OCI-LY3 (cell line): ENCODE data around the gene APBB3.

Source experiments
- H2AFZ ChIP-seq: fragments of 200-600, 300-600 bp; shearing (Covaris generic); 2 replicates; pipeline ENCODE4 v1.6.0; 2014; ENCODE audit warnings: antibody characterized with exemption, low read depth, low read length
- H3K27ac ChIP-seq: fragments of 200-600, 300-600 bp; sonication (generic); 2 replicates; pipeline ENCODE4 v1.5.1; 2014; ENCODE audit warnings: mild to moderate bottlenecking, low read length, moderate library complexity, mixed read lengths
- H3K27me3 ChIP-seq: fragments of 200-600, 300-600 bp; sonication (generic); 2 replicates; pipeline ENCODE4 v1.6.1; 2014; ENCODE audit warnings: low read depth, low read length, mixed read lengths
- H3K36me3 ChIP-seq: fragments of 200-600, 300-600 bp; sonication (generic); replicated peaks from 2 replicates; pipeline ENCODE3; 2014; ENCODE audit warnings: low read depth, low read length, mixed read lengths
- H3K4me1 ChIP-seq: fragments of 300-600, 200-600 bp; sonication (generic); 2 replicates; pipeline ENCODE4 v1.6.1; 2014; ENCODE audit warnings: low read length, mixed read lengths
- H3K4me2 ChIP-seq: fragments of 200-600, 300-600 bp; sonication (generic); 2 replicates; pipeline ENCODE4 v1.6.1; 2014; ENCODE audit warnings: low read length, mixed read lengths
- H3K4me3 ChIP-seq: fragments of 300-600, 200-600 bp; sonication (generic); 2 replicates; pipeline ENCODE4 v1.5.1; 2014; ENCODE audit warnings: antibody characterized with exemption, mild to moderate bottlenecking, low read length, moderate library complexity
- H3K79me2 ChIP-seq: fragments of 300-600, 200-600 bp; shearing (Covaris generic); 2 replicates; pipeline ENCODE4 v1.6.1; 2014; ENCODE audit warnings: mild to moderate bottlenecking, low read length, mixed read lengths
- H3K9ac ChIP-seq: fragments of 300-600, 200-600 bp; shearing (Covaris generic); 2 replicates; pipeline ENCODE4 v1.6.0; 2014; ENCODE audit warnings: mild to moderate bottlenecking, low read length, moderate library complexity
- H3K9me3 ChIP-seq: fragments of 200-600, 300-600 bp; shearing (Covaris generic); 2 replicates; pipeline ENCODE4 v1.6.1; 2014; ENCODE audit warnings: low read length, mixed read lengths; ENCODE audit not compliant: insufficient read depth
- H4K20me1 ChIP-seq: fragments of 200-600, 300-600 bp; sonication (generic); 2 replicates; pipeline ENCODE4 v1.6.1; 2016; ENCODE audit warnings: low read length, mixed read lengths; ENCODE audit not compliant: insufficient read depth
- EZH2phosphoT487 ChIP-seq: fragments of 200-600 bp; shearing (Covaris generic); IDR thresholded peaks from 2 replicates; pipeline ENCODE4 v1.6.1; 2018; ENCODE audit warnings: antibody characterized with exemption, mixed run types, low read depth
- TF ChIP-seq, protein P1 (sequence below): fragments of 200-600, 300-600 bp; sonication (generic); IDR thresholded peaks from 2 replicates; pipeline ENCODE4 v1.5.1; 2014; ENCODE audit warnings: antibody characterized with exemption, low read length, low read depth

APBB3 gene

DNA sequence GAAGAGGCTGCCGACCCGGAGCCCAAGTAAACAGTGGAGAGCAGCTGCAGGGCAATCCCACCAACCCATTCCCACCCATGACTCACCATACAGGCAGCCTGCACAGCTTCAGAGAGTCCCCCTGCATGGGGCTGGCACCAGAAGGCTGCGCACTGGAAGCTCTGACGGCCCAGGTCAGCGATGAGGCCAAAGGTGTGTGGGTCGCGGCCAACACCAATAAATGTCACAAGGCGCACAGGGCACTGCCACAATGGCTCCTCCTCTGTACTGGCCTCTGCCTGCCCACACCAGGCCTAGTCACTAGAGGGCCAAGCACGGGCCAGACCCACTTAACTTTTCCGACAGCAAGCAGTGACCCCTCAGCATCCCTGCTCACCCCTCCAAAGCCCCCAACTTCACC is 4.2 kb downstream of the APBB3 start:
- H3K27me3 ChIP-seq, result no peaks in the 10 kb centered on the region
- H3K9me3 ChIP-seq, result no peaks in the 10 kb centered on the region
- H3K27ac ChIP-seq, result no peak overlapping the region
- no peak overlapping the region for H3K4me2 ChIP-seq
- H2AFZ ChIP-seq, result no peak overlapping the region
- H3K4me3 ChIP-seq, result no peak overlapping the region
- H4K20me1 ChIP-seq, result no peaks in the 10 kb centered on the region
- no peak overlapping the region for H3K9ac ChIP-seq
- TF ChIP-seq, protein P1, sequence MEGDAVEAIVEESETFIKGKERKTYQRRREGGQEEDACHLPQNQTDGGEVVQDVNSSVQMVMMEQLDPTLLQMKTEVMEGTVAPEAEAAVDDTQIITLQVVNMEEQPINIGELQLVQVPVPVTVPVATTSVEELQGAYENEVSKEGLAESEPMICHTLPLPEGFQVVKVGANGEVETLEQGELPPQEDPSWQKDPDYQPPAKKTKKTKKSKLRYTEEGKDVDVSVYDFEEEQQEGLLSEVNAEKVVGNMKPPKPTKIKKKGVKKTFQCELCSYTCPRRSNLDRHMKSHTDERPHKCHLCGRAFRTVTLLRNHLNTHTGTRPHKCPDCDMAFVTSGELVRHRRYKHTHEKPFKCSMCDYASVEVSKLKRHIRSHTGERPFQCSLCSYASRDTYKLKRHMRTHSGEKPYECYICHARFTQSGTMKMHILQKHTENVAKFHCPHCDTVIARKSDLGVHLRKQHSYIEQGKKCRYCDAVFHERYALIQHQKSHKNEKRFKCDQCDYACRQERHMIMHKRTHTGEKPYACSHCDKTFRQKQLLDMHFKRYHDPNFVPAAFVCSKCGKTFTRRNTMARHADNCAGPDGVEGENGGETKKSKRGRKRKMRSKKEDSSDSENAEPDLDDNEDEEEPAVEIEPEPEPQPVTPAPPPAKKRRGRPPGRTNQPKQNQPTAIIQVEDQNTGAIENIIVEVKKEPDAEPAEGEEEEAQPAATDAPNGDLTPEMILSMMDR, result no peak
- no peak for TF ChIP-seq EZH2phosphoT487
- H3K4me1 ChIP-seq, result peaks cover 24% of the 10 kb centered on the region
- H3K79me2 ChIP-seq, result peaks cover 33% of the 10 kb centered on the region
- peaks cover 6% of the 10 kb centered on the region for H3K36me3 ChIP-seq

DNA sequence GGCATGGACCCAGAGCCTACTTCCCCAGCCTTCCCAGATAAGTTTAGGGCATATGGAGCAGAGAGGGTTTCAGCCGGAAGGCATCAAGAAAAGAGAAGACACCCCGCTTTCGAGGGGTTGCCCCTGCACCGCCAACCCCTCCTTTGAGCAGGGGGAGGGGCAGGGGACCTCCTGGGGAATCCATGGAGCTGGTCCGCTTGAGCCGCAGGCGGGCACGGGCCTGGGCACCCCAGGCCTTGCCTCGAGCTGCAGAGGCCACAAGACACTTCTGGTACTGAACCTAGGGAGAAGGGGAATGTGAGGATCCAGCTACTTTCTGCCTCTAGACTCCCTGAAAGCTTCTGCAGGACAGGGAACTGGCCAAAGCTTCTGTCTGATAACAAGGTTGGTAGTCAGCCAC is 5.9 kb downstream of the APBB3 start:
- Histone ChIP-seq H2AFZ (no peak overlapping the region), H3K27ac (no peak overlapping the region), H3K79me2 (peaks cover 42% of the 10 kb centered on the region), H3K9ac (no peak overlapping the region), H3K4me1 (peaks cover 38% of the 10 kb centered on the region), H3K27me3 (no peaks in the 10 kb centered on the region), H3K9me3 (no peaks in the 10 kb centered on the region), H3K36me3 (peaks cover 8% of the 10 kb centered on the region), H3K4me3 (no peak overlapping the region), H4K20me1 (peaks cover 7% of the 10 kb centered on the region; the same call in 1 of the 2 replicates), H3K4me2 (no peak overlapping the region)
- no peak for TF ChIP-seq EZH2phosphoT487
- TF ChIP-seq, protein P1, result no peak

DNA sequence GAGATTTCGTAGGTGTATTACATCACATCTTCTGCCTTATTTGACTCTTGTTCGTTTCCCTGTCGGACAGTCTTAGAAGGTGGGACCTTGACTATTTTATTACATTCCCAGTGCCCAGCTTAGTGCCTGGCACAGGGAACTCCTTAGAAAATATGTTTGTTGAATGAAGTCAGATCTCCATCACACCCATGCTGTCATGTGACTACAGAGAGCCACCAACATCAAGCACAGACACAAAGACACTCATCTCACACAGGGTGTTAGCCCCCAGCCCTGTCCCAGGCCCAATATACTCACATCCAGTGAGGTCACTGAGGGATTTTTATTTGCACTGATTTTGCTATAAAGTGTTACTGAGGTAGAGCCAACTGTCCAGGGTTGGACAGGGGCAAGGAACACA is 6.4 kb downstream of the APBB3 start:
- H3K79me2 ChIP-seq, result peaks cover 44% of the 10 kb centered on the region
- H4K20me1 ChIP-seq, result peaks cover 7% of the 10 kb centered on the region; the same call in 1 of the 2 replicates
- peak overlapping the region; percentile 89 for H3K9ac ChIP-seq
- H3K9me3 ChIP-seq, result no peaks in the 10 kb centered on the region
- H3K36me3 ChIP-seq, result peaks cover 9% of the 10 kb centered on the region
- peak overlapping the region; percentile 100 for H3K4me2 ChIP-seq
- TF ChIP-seq, protein P1, result no peak
- no peak for TF ChIP-seq EZH2phosphoT487
- no peaks in the 10 kb centered on the region for H3K27me3 ChIP-seq
- no peak overlapping the region for H2AFZ ChIP-seq
- peak overlapping the region; percentile 92 for H3K4me3 ChIP-seq
- peak overlapping the region; percentile 64 for H3K27ac ChIP-seq
- H3K4me1 ChIP-seq, result peaks cover 40% of the 10 kb centered on the region

DNA sequence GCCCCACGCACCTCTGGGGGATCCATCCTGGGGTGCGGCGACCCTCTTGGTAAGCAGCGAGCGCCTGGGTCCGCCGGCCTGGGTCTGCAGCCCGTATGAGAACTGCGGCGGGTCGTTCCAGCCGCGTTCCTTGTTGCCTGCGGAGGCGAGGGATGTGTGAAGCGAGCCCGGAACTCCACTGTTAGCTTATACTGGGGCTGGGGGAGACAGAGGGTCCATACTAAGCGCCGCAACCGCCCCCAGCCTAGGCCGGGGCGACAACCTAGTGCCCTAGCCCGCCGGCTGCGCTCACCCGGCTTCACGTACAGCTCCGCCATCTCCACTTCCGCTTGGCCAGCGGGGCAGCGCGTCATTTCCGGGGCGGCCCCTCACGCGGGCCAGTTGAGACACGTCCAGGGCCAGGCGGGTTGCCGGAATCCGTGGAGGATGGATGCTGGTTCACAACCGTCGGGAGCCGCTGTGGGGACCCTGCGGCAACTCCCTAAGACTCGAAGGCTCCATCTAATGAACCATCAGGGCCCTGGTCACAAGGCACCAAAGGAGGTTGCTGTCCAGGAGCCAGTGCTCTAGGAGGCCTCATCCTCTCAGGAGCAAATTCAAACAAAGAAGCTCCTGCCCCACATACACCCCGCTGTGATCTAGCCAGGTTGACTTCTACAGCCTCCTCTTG is 7.1 kb downstream of the APBB3 start, which contains the start of gene SRA1:
TSS of gene SRA1 (minus strand) at position 338 of the 670 bp plus-strand sequence. CDS start at position 317, 21 bp downstream.
- peak within 1 kb of the TSS; percentile 100 for H3K4me2 ChIP-seq
- peaks cover 49% of the 10 kb centered on the region for H3K79me2 ChIP-seq
- peak within 1 kb of the TSS; percentile 89 for H3K9ac ChIP-seq
- peak within 1 kb of the TSS; percentile 92 for H3K4me3 ChIP-seq
- no peak for TF ChIP-seq EZH2phosphoT487
- TF ChIP-seq, protein P1, result no peak
- H3K4me1 ChIP-seq, result peaks cover 44% of the 10 kb centered on the region
- H2AFZ ChIP-seq, result no peak within 1 kb of the TSS
- peaks cover 7% of the 10 kb centered on the region for H4K20me1 ChIP-seq
- H3K27me3 ChIP-seq, result no peaks in the 10 kb centered on the region
- peak within 1 kb of the TSS; percentile 64 for H3K27ac ChIP-seq
- H3K36me3 ChIP-seq, result peaks cover 13% of the 10 kb centered on the region
- no peaks in the 10 kb centered on the region for H3K9me3 ChIP-seq
